GM18909 (cell line): ENCODE results near the gene PAPOLA.

Experiments used
- ATAC-seq: cut with Tn5 transposase; IDR thresholded peaks from one replicate; pipeline ENCODE4 v1.9.1; 2021; ENCODE audit warnings: mild to moderate bottlenecking; ENCODE audit not compliant: unreplicated experiment, poor library complexity

PAPOLA gene

GRCh38 chr14:96583569-96584041, 81.4 kb downstream of the PAPOLA start:
- no peak for ATAC-seq

GRCh38 chr14:96584199-96584906, 82.2 kb downstream of the PAPOLA start:
- ATAC-seq, result peak; percentile 82

GRCh38 chr14:96584907-96585671, 82.9 kb downstream of the PAPOLA start:
- ATAC-seq, result no peak

GRCh38 chr14:96585672-96586013, 83.5 kb downstream of the PAPOLA start:
- ATAC-seq, result no peak

GRCh38 chr14:96586056-96586455, 83.9 kb downstream of the PAPOLA start:
- no peak for ATAC-seq

- ATAC-seq, result no peak
Observed at GRCh38 chr14:96586921-96587822, 85.0 kb downstream of the PAPOLA start.

GRCh38 chr14:96587823-96588385, 85.7 kb downstream of the PAPOLA start:
- ATAC-seq, result no peak

GRCh38 chr14:96588410-96589257, 86.5 kb downstream of the PAPOLA start:
- no peak for ATAC-seq

- ATAC-seq, result no peak
Observed at GRCh38 chr14:96589577-96589976, 87.4 kb downstream of the PAPOLA start.

GRCh38 chr14:96590190-96590864, 88.1 kb downstream of the PAPOLA start:
- ATAC-seq, result no peak

GRCh38 chr14:96592591-96593386, 90.6 kb downstream of the PAPOLA start:
- ATAC-seq, result peak; percentile 82

- no peak for ATAC-seq
Observed at GRCh38 chr14:96594961-96595360, 92.8 kb downstream of the PAPOLA start.

GRCh38 chr14:96597680-96598079, 95.5 kb downstream of the PAPOLA start:
- ATAC-seq, result no peak

- ATAC-seq, result no peak
Observed at GRCh38 chr14:96598332-96598928, 96.2 kb downstream of the PAPOLA start.

- ATAC-seq, result no peak
Observed at GRCh38 chr14:96599076-96599475, 96.9 kb downstream of the PAPOLA start.

GRCh38 chr14:96602186-96602585, 100.0 kb downstream of the PAPOLA start:
- no peak for ATAC-seq

GRCh38 chr14:96603350-96604255, 101.4 kb downstream of the PAPOLA start:
- ATAC-seq, result no peak
